HG03064 (cell line): Measurements from ENCODE around the gene DLST.

Experiments used
- ATAC-seq: cut with Tn5 transposase; IDR thresholded peaks from one replicate; pipeline ENCODE4 v1.9.1; 2021; ENCODE audit warnings: low read depth; ENCODE audit not compliant: unreplicated experiment

DLST gene

GRCh38 chr14:74951443-74952179 is 69.9 kb downstream of the DLST start:
- no peak for ATAC-seq

GRCh38 chr14:74952180-74952665 is 70.5 kb downstream of the DLST start:
- no peak for ATAC-seq

- ATAC-seq: no peak
These were observed 71.2 kb downstream of the DLST start for GRCh38 chr14:74952697-74953484.
